Osteoblast (primary cell): ENCODE data around the gene ACAD9. TPM values are rescaled to one million over a fixed set of nuclear protein-coding genes. Genes with fewer than 3 reads are reported as not detected.

Experiments
- DNase-seq: peaks from one replicate; pipeline ENCODE4 v3.0.0; 2011; ENCODE audit warnings: low spot score, mixed read lengths; ENCODE audit not compliant: insufficient read length; ENCODE audit errors: missing footprints
- H2AFZ ChIP-seq: 2 replicates; pipeline ENCODE4 v1.6.0; 2011; ENCODE audit warnings: mild to moderate bottlenecking, low read length
- H3K27ac ChIP-seq: 2 replicates; pipeline ENCODE4 v1.5.1; 2011; ENCODE audit warnings: mild to moderate bottlenecking, low read depth, low read length, moderate library complexity
- H3K27me3 ChIP-seq: 2 replicates; pipeline ENCODE4 v1.6.0; 2012; ENCODE audit warnings: mild to moderate bottlenecking, control low read depth, inconsistent platforms, low read length, moderate library complexity; ENCODE audit not compliant: insufficient read depth
- H3K36me3 ChIP-seq: 2 replicates; pipeline ENCODE4 v1.5.1; 2011; ENCODE audit warnings: mild to moderate bottlenecking, low read length, control low read depth, moderate library complexity; ENCODE audit not compliant: insufficient read depth
- H3K4me1 ChIP-seq: 2 replicates; pipeline ENCODE4 v1.5.1; 2011; ENCODE audit warnings: mild to moderate bottlenecking, low read length, control low read depth, moderate library complexity; ENCODE audit not compliant: insufficient read depth
- H3K4me2 ChIP-seq: 2 replicates; pipeline ENCODE4 v1.6.0; 2011; ENCODE audit warnings: mild to moderate bottlenecking, low read length; ENCODE audit not compliant: insufficient read depth
- H3K4me3 ChIP-seq: fragments of 200-600 bp; sonication (generic); 3 replicates; pipeline ENCODE4 v1.5.1; 2012; ENCODE audit warnings: mild to moderate bottlenecking, low read length, inconsistent platforms; ENCODE audit not compliant: insufficient read depth
- H3K79me2 ChIP-seq: 2 replicates; pipeline ENCODE4 v1.6.0; 2012; ENCODE audit warnings: mild to moderate bottlenecking, low read length, control low read depth, inconsistent platforms; ENCODE audit not compliant: insufficient read depth
- H3K9me3 ChIP-seq: 2 replicates; pipeline ENCODE4 v1.5.1; 2011; ENCODE audit warnings: low read depth, low read length, control low read depth
- H4K20me1 ChIP-seq: 2 replicates; pipeline ENCODE4 v1.6.0; 2012; ENCODE audit warnings: mild to moderate bottlenecking, low read length, control low read depth; ENCODE audit not compliant: insufficient read depth
- total RNA-seq: library from RNA; depleted of rRNA; stranded (reverse); fragments of >200 nt; gene quantifications from 2 replicates; pipeline ENCODE4 v1.2.3, GENCODE V29; 2012
- TF ChIP-seq, protein P1 (sequence below): IDR thresholded peaks from 2 replicates; pipeline ENCODE4 v1.5.1; 2011; ENCODE audit warnings: mild to moderate bottlenecking, low read depth, low read length, moderate library complexity; ENCODE audit errors: extremely low read depth

The ACAD9 gene
- total RNA-seq, 1 donor, result 34.7 TPM

DNA sequence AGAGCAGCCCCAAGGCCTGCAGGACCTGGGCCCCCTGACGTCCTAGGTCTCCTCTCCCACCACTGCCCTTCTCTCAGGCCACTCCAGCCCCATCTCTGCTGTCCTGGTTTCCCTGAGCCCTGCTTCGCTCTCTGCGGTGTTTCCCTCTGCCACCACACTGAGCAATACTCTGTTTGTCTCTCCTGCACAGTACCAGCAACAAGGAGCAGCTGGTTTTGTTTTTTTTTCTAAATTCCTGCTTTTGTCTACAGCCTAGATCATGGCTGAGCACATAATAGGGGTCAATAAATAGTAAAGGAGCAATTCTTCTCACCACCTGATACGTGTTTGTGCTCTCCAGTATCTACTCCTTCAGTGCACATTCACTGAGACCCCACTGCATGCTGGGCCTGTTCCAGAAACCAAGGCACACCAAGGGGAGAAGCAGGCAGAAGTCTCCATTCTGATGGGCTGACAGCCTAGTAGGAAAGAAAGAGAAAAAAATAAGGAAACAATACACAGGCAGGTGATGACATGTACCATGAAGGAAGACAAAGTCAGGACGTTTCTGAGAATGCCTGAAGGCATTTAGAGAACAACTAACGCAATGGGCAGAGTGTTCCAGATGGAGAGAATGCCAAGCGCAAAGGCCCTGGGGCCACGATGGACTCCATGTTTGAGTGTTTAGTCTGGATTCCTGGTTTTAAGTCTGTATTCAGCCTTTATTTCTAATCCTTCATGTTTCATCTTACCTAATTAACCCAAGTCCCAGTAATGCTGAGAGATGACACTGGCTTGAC is 6.0 kb upstream of the ACAD9 start:
- TF ChIP-seq, protein P1, sequence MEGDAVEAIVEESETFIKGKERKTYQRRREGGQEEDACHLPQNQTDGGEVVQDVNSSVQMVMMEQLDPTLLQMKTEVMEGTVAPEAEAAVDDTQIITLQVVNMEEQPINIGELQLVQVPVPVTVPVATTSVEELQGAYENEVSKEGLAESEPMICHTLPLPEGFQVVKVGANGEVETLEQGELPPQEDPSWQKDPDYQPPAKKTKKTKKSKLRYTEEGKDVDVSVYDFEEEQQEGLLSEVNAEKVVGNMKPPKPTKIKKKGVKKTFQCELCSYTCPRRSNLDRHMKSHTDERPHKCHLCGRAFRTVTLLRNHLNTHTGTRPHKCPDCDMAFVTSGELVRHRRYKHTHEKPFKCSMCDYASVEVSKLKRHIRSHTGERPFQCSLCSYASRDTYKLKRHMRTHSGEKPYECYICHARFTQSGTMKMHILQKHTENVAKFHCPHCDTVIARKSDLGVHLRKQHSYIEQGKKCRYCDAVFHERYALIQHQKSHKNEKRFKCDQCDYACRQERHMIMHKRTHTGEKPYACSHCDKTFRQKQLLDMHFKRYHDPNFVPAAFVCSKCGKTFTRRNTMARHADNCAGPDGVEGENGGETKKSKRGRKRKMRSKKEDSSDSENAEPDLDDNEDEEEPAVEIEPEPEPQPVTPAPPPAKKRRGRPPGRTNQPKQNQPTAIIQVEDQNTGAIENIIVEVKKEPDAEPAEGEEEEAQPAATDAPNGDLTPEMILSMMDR, result no peak
- H3K36me3 ChIP-seq, result no peaks in the 10 kb centered on the region
- no peak overlapping the region for H2AFZ ChIP-seq

DNA sequence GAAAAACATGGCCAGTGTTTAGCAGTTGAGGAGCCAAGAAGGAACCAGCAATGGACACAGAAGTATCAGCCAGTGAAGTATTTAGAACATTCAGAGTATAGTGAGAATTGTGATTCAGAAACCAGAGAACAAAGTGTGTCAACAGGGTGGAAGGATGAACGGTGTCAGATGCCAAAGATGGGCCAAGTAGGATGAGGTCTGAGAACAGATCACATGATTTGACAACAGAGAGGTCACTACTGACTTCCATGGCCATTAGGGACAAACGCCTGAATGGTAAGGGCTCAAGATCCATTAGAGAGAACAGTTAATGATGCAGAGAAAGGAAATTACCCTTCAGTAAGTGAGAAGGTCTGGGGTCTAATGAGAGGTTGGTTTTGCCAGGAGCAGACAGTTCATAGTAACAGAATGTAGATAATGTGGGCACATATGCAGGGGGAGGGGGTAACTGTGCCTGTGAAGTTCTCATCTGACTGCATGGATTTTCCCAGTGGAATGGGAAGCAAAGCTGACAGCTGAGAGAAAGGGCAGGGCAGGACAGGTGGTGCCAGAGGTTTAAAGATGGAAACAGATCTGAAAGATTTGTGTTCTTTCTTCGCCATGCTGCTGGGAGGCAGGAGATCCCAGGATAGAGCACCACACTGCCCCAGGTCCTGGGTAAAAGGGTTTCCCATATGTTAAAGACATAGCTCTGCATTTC is 4.8 kb upstream of the ACAD9 start:
- H3K4me3 ChIP-seq, result no peak overlapping the region
- peak overlapping the region; percentile 5 for H2AFZ ChIP-seq
- no peak for DNase-seq
- no peak overlapping the region for H3K27ac ChIP-seq
- no peaks in the 10 kb centered on the region for H3K36me3 ChIP-seq
- H4K20me1 ChIP-seq, result no peaks in the 10 kb centered on the region
- TF ChIP-seq, protein P1, result no peak
- no peaks in the 10 kb centered on the region for H3K9me3 ChIP-seq
- no peaks in the 10 kb centered on the region for H3K27me3 ChIP-seq
- H3K79me2 ChIP-seq, result peaks cover 10% of the 10 kb centered on the region
- H3K4me2 ChIP-seq, result no peak overlapping the region
- peaks cover 12% of the 10 kb centered on the region for H3K4me1 ChIP-seq

More for the DNA sequence above, 6.0 kb upstream of the ACAD9 start:
- no peak overlapping the region for H3K4me2 ChIP-seq
- peaks cover 7% of the 10 kb centered on the region for H3K79me2 ChIP-seq
- DNase-seq, result no peak
- no peak overlapping the region for H3K27ac ChIP-seq
- H3K27me3 ChIP-seq, result no peaks in the 10 kb centered on the region
- H3K4me1 ChIP-seq, result peaks cover 6% of the 10 kb centered on the region
- H4K20me1 ChIP-seq, result no peaks in the 10 kb centered on the region
- no peaks in the 10 kb centered on the region for H3K9me3 ChIP-seq
- H3K4me3 ChIP-seq, result no peak overlapping the region

DNA sequence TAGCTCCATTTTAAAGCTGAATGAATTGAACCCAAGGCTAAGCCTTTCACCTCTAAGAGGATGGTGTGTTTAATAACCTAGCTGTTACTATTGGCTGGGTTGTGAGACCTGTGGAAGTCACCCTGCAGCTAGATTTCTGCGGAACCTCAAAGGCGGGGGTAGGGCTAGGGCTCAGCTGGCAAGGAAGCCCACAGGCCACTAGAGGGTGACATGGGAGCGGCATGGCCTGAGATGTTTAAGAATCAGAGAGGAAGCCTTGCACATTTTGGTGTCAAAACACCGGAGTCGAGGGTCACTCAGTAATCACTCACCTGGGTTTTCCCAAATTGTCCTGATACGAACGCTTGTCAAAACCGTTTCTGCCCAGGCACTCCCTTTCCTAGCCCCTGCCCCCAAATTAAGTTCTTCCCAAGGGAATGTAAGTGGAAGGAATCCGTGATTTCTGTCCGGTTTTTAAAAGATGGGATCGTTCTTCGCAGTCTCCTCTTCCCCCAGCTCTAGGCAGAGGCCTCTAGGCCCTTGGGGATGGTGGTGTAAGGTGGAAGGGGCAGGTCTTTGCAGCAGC is 3.8 kb upstream of the ACAD9 start:
- Histone ChIP-seq H4K20me1 (no peaks in the 10 kb centered on the region), H3K4me2 (no peak overlapping the region), H3K27ac (no peak overlapping the region), H3K9me3 (no peaks in the 10 kb centered on the region), H3K79me2 (peaks cover 20% of the 10 kb centered on the region), H2AFZ (peak overlapping the region; percentile 23), H3K4me3 (no peak overlapping the region), H3K27me3 (no peaks in the 10 kb centered on the region), H3K36me3 (no peaks in the 10 kb centered on the region), H3K4me1 (peaks cover 21% of the 10 kb centered on the region)
- TF ChIP-seq, protein P1, result peak; percentile 59
- DNase-seq, result no peak

DNA sequence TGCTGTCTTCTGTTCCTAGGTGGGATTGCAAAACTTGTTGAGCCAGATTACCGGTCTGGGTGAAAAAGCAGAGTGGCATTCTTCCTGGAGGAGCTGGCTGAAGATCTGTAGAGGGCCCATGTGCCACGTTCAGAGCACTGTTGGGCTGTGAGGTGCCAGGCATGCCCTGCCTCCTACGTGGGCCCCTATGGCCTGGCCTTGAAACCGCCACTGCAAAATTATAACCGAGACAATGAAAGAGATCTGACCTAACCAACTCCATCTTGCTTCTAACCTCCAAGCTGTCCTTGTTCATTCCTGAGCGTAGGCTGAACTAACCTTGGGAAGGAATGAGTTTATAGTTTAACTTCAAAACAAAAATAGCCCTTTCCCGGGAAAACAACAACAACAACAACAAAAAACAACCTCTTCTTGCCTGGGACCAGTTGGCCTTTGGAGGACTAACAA is 1.4 kb upstream of the ACAD9 start:
- Histone ChIP-seq H4K20me1 (no peaks in the 10 kb centered on the region), H3K4me3 (peak overlapping the region; percentile 98), H3K79me2 (peaks cover 44% of the 10 kb centered on the region), H2AFZ (peak overlapping the region; percentile 80), H3K36me3 (no peaks in the 10 kb centered on the region), H3K9me3 (no peaks in the 10 kb centered on the region), H3K27ac (peak overlapping the region; percentile 98), H3K4me1 (peaks cover 26% of the 10 kb centered on the region), H3K4me2 (peak overlapping the region; percentile 94), H3K27me3 (no peaks in the 10 kb centered on the region)
- DNase-seq, result no peak
- TF ChIP-seq, protein P1, result no peak
